ENCODE results near the gene GGTA1.

The GGTA1 gene

DNA sequence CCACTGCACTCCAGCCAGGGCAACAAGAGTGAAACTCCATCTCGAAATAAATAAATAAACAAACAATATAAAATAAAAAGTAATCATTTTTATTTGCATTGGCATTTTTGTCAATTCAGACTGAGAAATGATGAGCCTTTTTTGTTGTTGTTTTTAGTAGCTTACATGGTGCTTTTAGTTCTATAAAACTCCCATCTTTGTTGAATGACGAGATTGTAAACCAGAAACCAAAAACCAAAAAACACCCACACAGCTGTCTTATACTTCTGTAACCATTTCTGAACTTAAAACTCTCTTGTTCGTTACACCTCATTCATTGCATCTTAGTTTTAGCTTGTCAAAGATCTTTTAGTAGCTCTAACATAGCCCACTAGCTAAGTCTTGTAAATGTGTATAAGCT lies 44.7 kb downstream of the GGTA1 start:
- Histone ChIP-seq H3K4me3 (ENCODE audit: low read length) (no peak overlapping the region), H3K36me3 (ENCODE audit: insufficient read depth, low read depth, low read length) (no peaks in the 10 kb centered on the region), H3K27me3 (ENCODE audit: insufficient read depth, low read length) (no peaks in the 10 kb centered on the region), H3K27ac (ENCODE audit: low read length) (no peak overlapping the region), H3K9me3 (ENCODE audit: insufficient read depth, low read depth, low read length) (no peaks in the 10 kb centered on the region), H3K9ac (ENCODE audit: low read depth, low read length) (no peak overlapping the region), H3K4me1 (ENCODE audit: insufficient read depth, low read length) (peaks cover 8% of the 10 kb centered on the region)

DNA sequence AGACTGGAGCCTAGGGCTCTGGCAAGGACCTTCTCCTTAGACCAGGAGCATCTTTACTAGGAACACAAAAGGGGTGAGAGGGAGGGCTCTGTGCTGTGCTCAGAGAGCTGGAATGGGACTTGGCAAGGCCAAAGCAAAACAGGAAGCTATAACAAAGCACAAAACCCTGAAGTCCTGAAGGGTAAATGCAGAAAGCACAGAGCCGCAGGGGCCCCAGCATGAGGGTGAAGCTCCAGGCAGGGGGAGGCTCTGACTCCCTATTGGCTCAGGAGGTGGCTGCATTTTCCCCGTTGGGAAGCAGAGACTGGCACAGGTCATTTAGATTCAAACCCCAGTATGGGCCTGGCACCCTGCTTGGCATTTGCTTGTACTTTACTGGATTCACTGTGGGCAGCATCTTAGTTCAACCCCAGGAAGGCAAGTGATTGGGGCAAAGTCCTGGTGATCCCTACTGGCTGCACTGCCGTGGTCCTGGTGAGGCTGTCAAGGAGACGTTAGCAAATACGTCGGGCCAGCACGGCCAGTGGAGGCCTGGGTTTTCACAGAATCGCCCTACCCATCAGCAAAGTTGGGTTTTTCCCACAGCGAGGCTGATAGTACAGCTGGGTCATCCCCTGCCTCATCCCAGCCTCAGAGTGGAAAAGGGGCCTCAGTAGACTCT lies 46.3 kb downstream of the GGTA1 start:
- Histone ChIP-seq H3K9me3 (ENCODE audit: insufficient read depth, low read depth, low read length) (no peaks in the 10 kb centered on the region), H3K27ac (ENCODE audit: low read length) (no peak overlapping the region), H3K4me3 (ENCODE audit: low read length) (no peak overlapping the region), H3K36me3 (ENCODE audit: insufficient read depth, low read depth, low read length) (no peaks in the 10 kb centered on the region), H3K4me1 (ENCODE audit: insufficient read depth, low read length) (peaks cover 8% of the 10 kb centered on the region), H3K9ac (ENCODE audit: low read depth, low read length) (no peak overlapping the region), H3K27me3 (ENCODE audit: insufficient read depth, low read length) (no peaks in the 10 kb centered on the region)

DNA sequence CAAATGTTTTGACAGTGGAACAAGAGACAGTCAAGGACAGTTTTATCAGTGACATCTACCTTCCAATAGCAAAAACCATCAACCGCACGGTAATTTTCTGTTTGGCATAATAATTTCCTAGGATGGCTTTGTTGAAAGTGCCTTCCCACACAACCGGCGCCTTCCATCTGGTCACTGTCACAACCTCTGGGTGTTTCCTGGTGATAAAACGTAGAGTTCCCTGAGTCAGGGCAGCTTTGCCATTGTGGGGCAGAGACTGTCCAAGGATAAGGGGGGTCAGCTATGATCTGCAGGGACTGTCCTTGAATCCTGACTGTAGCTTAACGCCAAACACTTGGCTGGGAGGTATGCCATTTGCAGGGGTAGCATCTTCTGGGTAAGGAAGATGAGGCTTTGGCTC lies 47.6 kb downstream of the GGTA1 start:
- H3K27me3 ChIP-seq (ENCODE audit: insufficient read depth, low read length): no peaks in the 10 kb centered on the region
- H3K4me1 ChIP-seq (ENCODE audit: insufficient read depth, low read length): peaks cover 8% of the 10 kb centered on the region
- no peak overlapping the region for H3K27ac ChIP-seq (ENCODE audit: low read length)
- no peak overlapping the region for H3K9ac ChIP-seq (ENCODE audit: low read depth, low read length)
- H3K4me3 ChIP-seq (ENCODE audit: low read length): no peak overlapping the region
- no peaks in the 10 kb centered on the region for H3K36me3 ChIP-seq (ENCODE audit: insufficient read depth, low read depth, low read length)
- no peaks in the 10 kb centered on the region for H3K9me3 ChIP-seq (ENCODE audit: insufficient read depth, low read depth, low read length)

DNA sequence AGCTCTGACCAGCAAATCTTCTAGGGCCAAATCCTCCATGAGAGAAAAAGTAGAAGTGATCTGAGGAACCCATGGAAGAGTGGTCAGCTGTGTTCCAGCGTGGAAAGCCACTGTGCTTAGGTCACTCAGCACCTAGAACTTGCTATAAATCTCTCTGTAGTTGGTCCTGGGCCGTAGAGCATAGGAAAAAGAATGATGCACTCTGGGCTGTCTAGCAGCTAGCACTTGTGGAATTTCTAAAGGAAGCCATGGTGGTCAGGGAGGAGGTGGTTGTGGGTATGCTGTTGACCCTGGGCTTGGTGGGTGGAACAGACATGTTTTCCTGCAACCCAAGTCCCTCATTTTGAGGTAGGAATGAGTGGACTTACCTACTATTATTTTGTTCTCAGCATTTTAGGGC lies 48.1 kb downstream of the GGTA1 start:
- no peaks in the 10 kb centered on the region for H3K36me3 ChIP-seq (ENCODE audit: insufficient read depth, low read depth, low read length)
- no peak overlapping the region for H3K4me3 ChIP-seq (ENCODE audit: low read length)
- H3K9ac ChIP-seq (ENCODE audit: low read depth, low read length): no peak overlapping the region
- no peak overlapping the region for H3K27ac ChIP-seq (ENCODE audit: low read length)
- H3K27me3 ChIP-seq (ENCODE audit: insufficient read depth, low read length): no peaks in the 10 kb centered on the region
- no peaks in the 10 kb centered on the region for H3K9me3 ChIP-seq (ENCODE audit: insufficient read depth, low read depth, low read length)
- H3K4me1 ChIP-seq (ENCODE audit: insufficient read depth, low read length): peaks cover 8% of the 10 kb centered on the region

DNA sequence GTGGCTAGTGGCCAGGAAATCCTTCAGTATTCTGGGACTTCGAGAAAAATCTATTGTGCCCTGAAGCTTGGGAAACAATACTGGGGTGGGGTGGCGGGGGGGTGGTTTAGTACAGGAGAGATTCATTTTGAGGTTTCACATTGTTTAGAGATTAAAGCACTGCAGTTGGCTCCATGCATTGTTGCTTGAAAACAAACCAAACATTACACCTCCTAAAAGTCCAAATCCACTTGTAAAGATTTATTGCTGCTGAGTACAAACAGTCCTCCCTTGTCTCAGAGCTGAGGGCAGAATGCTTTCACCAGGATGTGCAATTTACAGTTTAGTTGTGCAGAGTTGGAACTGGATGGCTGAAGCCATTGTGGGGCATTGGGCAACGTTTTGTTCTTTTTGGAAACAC lies 49.4 kb downstream of the GGTA1 start:
- Histone ChIP-seq H3K36me3 (ENCODE audit: insufficient read depth, low read depth, low read length) (no peaks in the 10 kb centered on the region), H3K4me3 (ENCODE audit: low read length) (no peak overlapping the region), H3K4me1 (ENCODE audit: insufficient read depth, low read length) (peaks cover 8% of the 10 kb centered on the region), H3K27ac (ENCODE audit: low read length) (no peak overlapping the region), H3K9me3 (ENCODE audit: insufficient read depth, low read depth, low read length) (no peaks in the 10 kb centered on the region), H3K9ac (ENCODE audit: low read depth, low read length) (no peak overlapping the region), H3K27me3 (ENCODE audit: insufficient read depth, low read length) (no peaks in the 10 kb centered on the region)

DNA sequence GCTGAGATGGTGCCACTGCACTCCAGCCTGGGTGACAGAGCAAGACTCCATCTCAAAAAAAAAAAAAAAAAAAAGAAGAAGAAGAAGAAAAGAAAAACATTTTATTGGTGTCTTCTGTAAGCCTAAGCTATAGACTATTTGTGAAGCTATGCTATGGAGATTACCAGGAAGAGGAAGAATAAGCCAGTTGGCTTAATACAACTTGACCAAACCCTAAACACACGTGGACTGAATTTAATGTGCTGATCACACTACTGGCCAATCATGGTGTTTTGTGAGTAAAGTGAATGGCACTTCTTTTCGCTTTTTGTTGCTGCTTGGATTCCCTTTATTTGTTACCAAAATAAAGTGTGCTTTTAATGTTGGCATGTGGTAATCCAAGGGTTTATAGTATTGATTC lies 49.9 kb downstream of the GGTA1 start:
- H3K27me3 ChIP-seq (ENCODE audit: insufficient read depth, low read length): 0 out of 2 replicates have a peak, but pooled peaks cover 3% of the 10 kb centered on the region
- no peaks in the 10 kb centered on the region for H3K36me3 ChIP-seq (ENCODE audit: insufficient read depth, low read depth, low read length)
- H3K9ac ChIP-seq (ENCODE audit: low read depth, low read length): no peak overlapping the region

DNA sequence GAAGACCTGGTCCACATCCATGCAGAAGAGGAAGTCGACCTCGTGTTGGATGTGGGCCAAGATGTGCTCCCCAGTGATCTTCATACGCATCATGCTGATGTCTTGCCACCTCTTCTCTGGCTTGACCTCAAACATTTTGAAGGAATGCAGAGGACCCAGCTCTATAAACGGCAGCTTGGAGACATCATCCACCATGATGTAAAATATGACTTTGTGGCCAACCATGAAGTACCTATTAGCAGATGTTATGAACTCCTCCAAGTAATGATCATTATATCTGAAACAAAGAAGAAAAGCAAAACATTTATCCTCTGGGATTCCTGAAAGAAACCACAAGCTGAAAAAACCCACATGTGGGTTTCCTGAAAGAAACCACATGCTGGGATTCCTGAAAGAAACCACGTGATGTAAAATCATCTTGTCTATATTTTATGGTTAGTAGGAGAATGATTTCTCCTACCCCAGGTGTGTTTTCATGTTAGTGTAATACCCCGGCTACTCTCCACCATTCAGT lies 52.3 kb downstream of the GGTA1 start:
- Histone ChIP-seq H3K4me3 (ENCODE audit: low read length) (no peak overlapping the region), H3K9ac (ENCODE audit: low read depth, low read length) (no peak overlapping the region), H3K27me3 (ENCODE audit: insufficient read depth, low read length) (peaks cover 3% of the 10 kb centered on the region; the same call in 1 of the 2 replicates), H3K9me3 (ENCODE audit: insufficient read depth, low read depth, low read length) (no peaks in the 10 kb centered on the region), H3K36me3 (ENCODE audit: insufficient read depth, low read depth, low read length) (no peaks in the 10 kb centered on the region), H3K4me1 (ENCODE audit: insufficient read depth, low read length) (no peaks in the 10 kb centered on the region), H3K27ac (ENCODE audit: low read length) (no peak overlapping the region)

More for the DNA sequence above, 49.9 kb downstream of the GGTA1 start:
- no peaks in the 10 kb centered on the region for H3K9me3 ChIP-seq (ENCODE audit: insufficient read depth, low read depth, low read length)
- no peak overlapping the region for H3K27ac ChIP-seq (ENCODE audit: low read length)
- peaks cover 8% of the 10 kb centered on the region for H3K4me1 ChIP-seq (ENCODE audit: insufficient read depth, low read length)
- H3K4me3 ChIP-seq (ENCODE audit: low read length): no peak overlapping the region

DNA sequence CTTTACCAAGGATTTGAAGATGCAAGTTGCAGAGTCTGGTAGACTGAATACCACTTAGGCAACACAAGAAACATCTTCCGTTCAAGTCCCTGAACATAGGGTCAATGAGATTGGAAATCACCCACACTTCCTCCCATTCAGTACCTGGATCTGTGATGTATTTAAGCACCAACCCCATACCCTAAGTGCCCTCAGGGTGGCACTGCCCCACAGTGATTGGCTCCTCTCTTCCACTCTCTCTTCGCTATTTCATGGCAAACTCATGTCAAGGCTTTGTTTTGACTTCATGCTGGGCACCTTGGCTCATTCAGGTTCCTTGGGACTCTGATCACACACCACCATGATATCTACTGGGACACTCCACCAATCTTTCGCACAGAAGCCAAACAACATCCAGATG lies 53.7 kb downstream of the GGTA1 start:
- no peak overlapping the region for H3K9ac ChIP-seq (ENCODE audit: low read depth, low read length)

DNA sequence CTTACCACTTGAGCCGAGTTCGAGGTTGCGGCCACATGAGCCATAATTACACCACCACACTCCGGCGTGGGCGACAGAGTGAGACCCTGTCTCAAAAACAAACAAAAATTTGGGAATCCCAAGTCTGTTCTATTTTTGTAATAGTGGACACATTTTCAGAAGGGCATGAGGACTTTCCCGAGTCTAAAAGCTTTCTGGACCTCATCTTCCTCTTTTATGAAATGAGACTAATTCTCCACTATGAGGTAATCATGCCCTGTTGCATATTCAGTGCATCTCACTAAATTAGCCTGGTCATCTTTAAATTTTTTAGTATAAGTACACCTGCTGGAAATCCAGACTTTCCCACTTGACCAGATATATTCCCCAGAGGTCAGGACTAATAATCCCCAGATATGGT lies 55.7 kb downstream of the GGTA1 start:
- H3K27ac ChIP-seq (ENCODE audit: low read length): no peak overlapping the region
- H3K36me3 ChIP-seq (ENCODE audit: insufficient read depth, low read depth, low read length): no peaks in the 10 kb centered on the region
- no peak overlapping the region for H3K4me3 ChIP-seq (ENCODE audit: low read length)
- H3K9ac ChIP-seq (ENCODE audit: low read depth, low read length): no peak overlapping the region
- H3K9me3 ChIP-seq (ENCODE audit: insufficient read depth, low read depth, low read length): no peaks in the 10 kb centered on the region
- no peaks in the 10 kb centered on the region for H3K4me1 ChIP-seq (ENCODE audit: insufficient read depth, low read length)
- H3K27me3 ChIP-seq (ENCODE audit: insufficient read depth, low read length): peaks cover 3% of the 10 kb centered on the region; the same call in 1 of the 2 replicates

More for the DNA sequence above, 53.7 kb downstream of the GGTA1 start:
- H3K36me3 ChIP-seq (ENCODE audit: insufficient read depth, low read depth, low read length): no peaks in the 10 kb centered on the region
- no peaks in the 10 kb centered on the region for H3K4me1 ChIP-seq (ENCODE audit: insufficient read depth, low read length)
- no peak overlapping the region for H3K27ac ChIP-seq (ENCODE audit: low read length)
- no peaks in the 10 kb centered on the region for H3K9me3 ChIP-seq (ENCODE audit: insufficient read depth, low read depth, low read length)
- H3K27me3 ChIP-seq (ENCODE audit: insufficient read depth, low read length): peaks cover 3% of the 10 kb centered on the region; the same call in 1 of the 2 replicates
- H3K4me3 ChIP-seq (ENCODE audit: low read length): no peak overlapping the region

DNA sequence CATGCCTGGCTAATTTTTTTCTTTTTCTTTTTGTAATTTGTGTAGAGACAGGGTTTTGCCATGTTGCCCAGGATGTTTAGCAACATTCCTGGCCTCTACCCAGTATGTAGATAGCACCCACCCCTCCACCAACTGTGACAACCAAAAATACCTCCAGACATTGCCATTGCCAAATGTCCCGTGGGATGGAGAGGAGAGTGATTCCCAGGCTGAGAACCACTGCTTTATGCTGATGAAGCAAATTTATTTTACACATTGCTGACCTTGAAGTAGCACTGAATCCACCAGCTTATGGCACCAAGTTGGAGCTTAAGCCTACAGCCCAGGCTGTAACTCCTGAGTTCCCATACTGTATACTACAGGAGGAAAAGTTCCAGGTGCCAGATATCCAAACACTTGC lies 58.5 kb downstream of the GGTA1 start:
- Histone ChIP-seq H3K9me3 (ENCODE audit: insufficient read depth, low read depth, low read length) (no peaks in the 10 kb centered on the region), H3K27ac (ENCODE audit: low read length) (no peak overlapping the region), H3K4me3 (ENCODE audit: low read length) (no peak overlapping the region), H3K27me3 (ENCODE audit: insufficient read depth, low read length) (peaks cover 3% of the 10 kb centered on the region; the same call in 1 of the 2 replicates), H3K4me1 (ENCODE audit: insufficient read depth, low read length) (no peaks in the 10 kb centered on the region), H3K36me3 (ENCODE audit: insufficient read depth, low read depth, low read length) (no peaks in the 10 kb centered on the region), H3K9ac (ENCODE audit: low read depth, low read length) (no peak overlapping the region)

DNA sequence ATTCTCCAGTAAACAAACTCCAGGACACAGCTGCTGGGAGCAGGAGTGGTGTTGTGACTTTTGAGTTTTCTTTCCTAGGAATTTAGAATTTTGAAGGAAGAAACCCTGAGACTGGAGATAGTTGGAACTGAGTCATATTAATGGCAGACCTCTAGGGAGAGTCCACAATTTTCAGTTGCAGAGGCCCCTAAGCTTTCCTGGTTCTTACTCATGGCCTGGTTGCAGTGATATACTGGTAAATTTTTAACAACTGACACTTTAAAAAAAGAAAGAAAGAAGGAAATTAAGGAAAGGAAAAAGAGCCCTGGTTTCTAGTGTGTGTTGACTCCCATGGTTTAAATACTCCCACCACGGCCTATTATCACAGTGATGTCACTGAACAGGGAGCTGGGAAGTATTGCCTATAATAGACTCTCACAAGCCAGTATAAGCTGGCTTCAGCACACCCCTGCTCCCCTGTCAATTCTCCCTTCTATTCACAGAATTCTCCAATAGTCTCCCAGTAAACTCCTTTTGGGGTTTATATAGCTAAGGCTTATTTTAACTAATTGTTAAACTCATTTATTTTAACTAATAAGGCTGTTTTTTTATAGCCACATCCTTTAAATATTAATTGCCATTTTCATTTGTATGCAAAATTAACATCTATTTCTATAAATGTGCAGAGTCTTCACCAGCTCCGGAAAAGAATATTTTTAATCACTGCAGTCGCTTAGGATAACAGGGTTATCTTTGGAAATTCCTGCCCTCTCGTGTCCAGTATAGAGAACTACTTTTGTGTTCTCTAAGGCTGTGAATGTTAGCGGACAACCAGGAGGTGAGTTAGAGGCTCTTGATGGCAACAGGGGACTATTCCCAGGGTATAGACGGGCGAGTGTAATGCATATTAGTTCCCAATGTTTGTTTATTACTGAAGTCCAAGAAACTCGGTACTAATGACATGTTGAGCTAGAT lies 59.7 kb downstream of the GGTA1 start:
- Histone ChIP-seq H3K27ac (ENCODE audit: low read length) (no peak overlapping the region), H3K9ac (ENCODE audit: low read depth, low read length) (no peak overlapping the region), H3K9me3 (ENCODE audit: insufficient read depth, low read depth, low read length) (no peaks in the 10 kb centered on the region)

More for the DNA sequence above, 59.7 kb downstream of the GGTA1 start:
- H3K27me3 ChIP-seq (ENCODE audit: insufficient read depth, low read length): peaks cover 1% of the 10 kb centered on the region; the same call in 1 of the 2 replicates
- no peaks in the 10 kb centered on the region for H3K4me1 ChIP-seq (ENCODE audit: insufficient read depth, low read length)
- H3K36me3 ChIP-seq (ENCODE audit: insufficient read depth, low read depth, low read length): no peaks in the 10 kb centered on the region
- H3K4me3 ChIP-seq (ENCODE audit: low read length): no peak overlapping the region
